Measurements from ENCODE around the gene DOCK8.

GRCh38 chr9:251398-251797 lies 36.7 kb downstream of the DOCK8 start:
- no peak for TF ChIP-seq CTCF (conservative IDR thresholded peaks at IDR 0.05)
- no peak for TF ChIP-seq ZFX (IDR thresholded peaks at IDR 0.05)

Measured in C4-2B (cell line).